OCI-LY7 (cell line): ENCODE data around the gene GTSE1.

Source experiments
- EZH2phosphoT487 ChIP-seq: fragments of 200-600 bp; sonication (generic); IDR thresholded peaks from 2 replicates; pipeline ENCODE4 v1.6.1; 2018; ENCODE audit warnings: low read depth, borderline replicate concordance, mild to moderate bottlenecking, mixed run types, antibody characterized with exemption, low read length, moderate library complexity, mixed read lengths
- TF ChIP-seq, protein P1 (sequence below): fragments of 200-600 bp; sonication (generic); conservative IDR thresholded peaks from 2 replicates; pipeline ENCODE4 v1.5.1; 2014; ENCODE audit warnings: mild to moderate bottlenecking, antibody characterized with exemption, low read length, moderate library complexity, mixed read lengths

DNA sequence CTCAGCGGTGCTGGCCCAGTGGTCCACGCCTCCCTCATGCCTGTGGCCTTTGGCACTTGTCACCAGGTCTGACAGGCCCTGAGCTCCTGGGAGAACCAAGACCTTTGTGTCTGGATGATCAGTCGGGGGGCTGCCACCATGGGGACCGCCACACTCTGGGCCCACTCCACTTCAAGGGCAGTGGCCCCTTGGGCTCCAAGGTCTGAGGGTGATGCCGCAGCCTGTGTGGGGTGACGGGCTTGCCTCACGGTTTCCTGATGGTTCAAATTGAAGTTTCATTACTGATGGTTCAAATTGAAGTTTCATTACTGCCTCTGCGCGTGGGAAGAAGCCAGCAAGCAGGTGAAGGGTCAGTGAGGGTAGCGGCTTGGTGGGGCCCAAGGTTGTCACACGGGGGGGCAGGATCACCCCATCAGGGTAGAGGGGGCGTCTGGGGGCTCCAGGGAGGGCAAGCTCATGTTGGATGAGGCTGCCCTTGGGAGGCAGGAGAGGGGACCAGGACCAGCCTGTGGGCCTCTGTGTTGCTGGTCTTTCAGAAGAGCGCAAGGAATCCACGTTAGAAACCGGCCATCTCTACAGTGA, 66.4 kb downstream of the GTSE1 start:
- TF ChIP-seq, protein P1, sequence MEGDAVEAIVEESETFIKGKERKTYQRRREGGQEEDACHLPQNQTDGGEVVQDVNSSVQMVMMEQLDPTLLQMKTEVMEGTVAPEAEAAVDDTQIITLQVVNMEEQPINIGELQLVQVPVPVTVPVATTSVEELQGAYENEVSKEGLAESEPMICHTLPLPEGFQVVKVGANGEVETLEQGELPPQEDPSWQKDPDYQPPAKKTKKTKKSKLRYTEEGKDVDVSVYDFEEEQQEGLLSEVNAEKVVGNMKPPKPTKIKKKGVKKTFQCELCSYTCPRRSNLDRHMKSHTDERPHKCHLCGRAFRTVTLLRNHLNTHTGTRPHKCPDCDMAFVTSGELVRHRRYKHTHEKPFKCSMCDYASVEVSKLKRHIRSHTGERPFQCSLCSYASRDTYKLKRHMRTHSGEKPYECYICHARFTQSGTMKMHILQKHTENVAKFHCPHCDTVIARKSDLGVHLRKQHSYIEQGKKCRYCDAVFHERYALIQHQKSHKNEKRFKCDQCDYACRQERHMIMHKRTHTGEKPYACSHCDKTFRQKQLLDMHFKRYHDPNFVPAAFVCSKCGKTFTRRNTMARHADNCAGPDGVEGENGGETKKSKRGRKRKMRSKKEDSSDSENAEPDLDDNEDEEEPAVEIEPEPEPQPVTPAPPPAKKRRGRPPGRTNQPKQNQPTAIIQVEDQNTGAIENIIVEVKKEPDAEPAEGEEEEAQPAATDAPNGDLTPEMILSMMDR = no peak
- no peak for TF ChIP-seq EZH2phosphoT487
